DOHH2 (cell line): ENCODE measurements around the gene LPXN.

Experiments used
- EZH2phosphoT487 ChIP-seq: fragments of 200-600 bp; sonication (generic); IDR thresholded peaks from 2 replicates; pipeline ENCODE4 v1.6.1; 2017; ENCODE audit warnings: borderline replicate concordance, mild to moderate bottlenecking, antibody characterized with exemption, low read length, moderate library complexity, mixed read lengths
- TF ChIP-seq, protein P1 (sequence below): fragments of 200-600 bp; sonication (generic); IDR thresholded peaks from one replicate; pipeline ENCODE4 v1.5.1; 2014; ENCODE audit warnings: antibody characterized with exemption, mild to moderate bottlenecking, low read depth, low read length; ENCODE audit not compliant: poor library complexity, severe bottlenecking

DNA sequence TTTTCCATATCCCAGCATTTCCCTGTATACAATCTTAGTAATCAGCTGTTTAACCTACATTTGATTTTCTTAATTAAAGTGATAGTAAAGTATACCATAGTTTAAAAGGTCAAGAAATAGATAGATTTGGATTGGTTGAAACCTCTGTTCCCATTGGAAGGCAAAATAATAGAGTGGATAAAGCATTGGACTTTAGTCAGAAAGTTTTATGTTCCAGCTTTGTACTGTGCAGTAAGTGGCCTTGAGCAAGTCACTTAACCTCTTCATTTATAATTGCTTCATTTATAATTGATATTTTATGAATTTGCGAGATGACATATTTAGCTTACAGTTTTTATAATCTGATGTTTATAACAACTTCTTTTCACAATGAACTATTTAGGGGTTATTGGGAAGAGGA is 6.8 kb upstream of the LPXN start:
- TF ChIP-seq, protein P1, sequence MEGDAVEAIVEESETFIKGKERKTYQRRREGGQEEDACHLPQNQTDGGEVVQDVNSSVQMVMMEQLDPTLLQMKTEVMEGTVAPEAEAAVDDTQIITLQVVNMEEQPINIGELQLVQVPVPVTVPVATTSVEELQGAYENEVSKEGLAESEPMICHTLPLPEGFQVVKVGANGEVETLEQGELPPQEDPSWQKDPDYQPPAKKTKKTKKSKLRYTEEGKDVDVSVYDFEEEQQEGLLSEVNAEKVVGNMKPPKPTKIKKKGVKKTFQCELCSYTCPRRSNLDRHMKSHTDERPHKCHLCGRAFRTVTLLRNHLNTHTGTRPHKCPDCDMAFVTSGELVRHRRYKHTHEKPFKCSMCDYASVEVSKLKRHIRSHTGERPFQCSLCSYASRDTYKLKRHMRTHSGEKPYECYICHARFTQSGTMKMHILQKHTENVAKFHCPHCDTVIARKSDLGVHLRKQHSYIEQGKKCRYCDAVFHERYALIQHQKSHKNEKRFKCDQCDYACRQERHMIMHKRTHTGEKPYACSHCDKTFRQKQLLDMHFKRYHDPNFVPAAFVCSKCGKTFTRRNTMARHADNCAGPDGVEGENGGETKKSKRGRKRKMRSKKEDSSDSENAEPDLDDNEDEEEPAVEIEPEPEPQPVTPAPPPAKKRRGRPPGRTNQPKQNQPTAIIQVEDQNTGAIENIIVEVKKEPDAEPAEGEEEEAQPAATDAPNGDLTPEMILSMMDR = no peak
- TF ChIP-seq EZH2phosphoT487 = no peak
